Astrocyte (in vitro differentiated cells and primary cell): ENCODE measurements around the gene ZFAND6. TPM values are rescaled to one million over a fixed set of nuclear protein-coding genes. Genes with fewer than 3 reads are reported as not detected.

Experiments
- DNase-seq: peaks from one replicate; pipeline ENCODE4 v3.0.0-alpha.2; 2010; ENCODE audit warnings: low read depth
- FAIRE-seq: peaks from 2 replicates; lab custom pipeline; 2011; peaks lifted over from hg19 to GRCh38; lab: Jason Lieb, UNC
- H2AFZ ChIP-seq: 2 replicates; pipeline ENCODE4 v1.6.0; 2012; ENCODE audit warnings: low read depth, low read length, inconsistent platforms
- H3K27ac ChIP-seq: 2 replicates; pipeline ENCODE4 v1.5.1; 2011; ENCODE audit warnings: low read depth, low read length, inconsistent platforms
- H3K27me3 ChIP-seq: 2 replicates; pipeline ENCODE4 v1.6.0; 2011; ENCODE audit warnings: low read length, inconsistent platforms; ENCODE audit not compliant: insufficient read depth
- H3K36me3 ChIP-seq: 2 replicates; pipeline ENCODE4 v1.5.1; 2011; ENCODE audit warnings: low read length, inconsistent platforms; ENCODE audit not compliant: insufficient read depth
- H3K4me1 ChIP-seq: 2 replicates; pipeline ENCODE4 v1.5.1; 2011; ENCODE audit warnings: low read length, inconsistent platforms; ENCODE audit not compliant: insufficient read depth
- H3K4me2 ChIP-seq: 2 replicates; pipeline ENCODE4 v1.6.0; 2012; ENCODE audit warnings: low read length, inconsistent platforms
- H3K4me3 ChIP-seq: 2 replicates; pipeline ENCODE4 v1.5.1; 2011; ENCODE audit warnings: low read depth, mild to moderate bottlenecking, low read length, inconsistent platforms; ENCODE audit not compliant: insufficient read depth
- H3K79me2 ChIP-seq: 2 replicates; pipeline ENCODE4 v1.6.0; 2012; ENCODE audit warnings: mild to moderate bottlenecking, low read length, inconsistent platforms; ENCODE audit not compliant: insufficient read depth
- H3K9ac ChIP-seq: 2 replicates; pipeline ENCODE4 v1.6.0; 2012; ENCODE audit warnings: mild to moderate bottlenecking, low read length, inconsistent platforms
- H3K9me3 ChIP-seq: 2 replicates; pipeline ENCODE4 v1.5.1; 2012; ENCODE audit warnings: low read depth, mild to moderate bottlenecking, low read length, inconsistent platforms; ENCODE audit not compliant: insufficient read depth
- H4K20me1 ChIP-seq: 2 replicates; pipeline ENCODE4 v1.6.0; 2012; ENCODE audit warnings: low read length, inconsistent platforms; ENCODE audit not compliant: insufficient read depth
- H3K27ac Mint-ChIP-seq: one replicate; pipeline ENCODE4 v1.8.0; 2021; ENCODE audit warnings: mild to moderate bottlenecking, mixed read lengths; ENCODE audit not compliant: unreplicated experiment
- H3K27me3 Mint-ChIP-seq: one replicate; pipeline ENCODE4 v1.8.0; 2021; ENCODE audit warnings: low read depth, mixed read lengths; ENCODE audit not compliant: unreplicated experiment
- H3K36me3 Mint-ChIP-seq: one replicate; pipeline ENCODE4 v1.8.0; 2021; ENCODE audit warnings: low read depth, mixed read lengths; ENCODE audit not compliant: unreplicated experiment
- H3K4me1 Mint-ChIP-seq: one replicate; pipeline ENCODE4 v1.8.0; 2021; ENCODE audit warnings: low read depth, mixed read lengths; ENCODE audit not compliant: unreplicated experiment
- H3K4me3 Mint-ChIP-seq: one replicate; pipeline ENCODE4 v1.8.0; 2021; ENCODE audit warnings: mild to moderate bottlenecking, moderate library complexity, mixed read lengths; ENCODE audit not compliant: unreplicated experiment
- H3K9me3 Mint-ChIP-seq: one replicate; pipeline ENCODE4 v1.8.0; 2021; ENCODE audit warnings: mild to moderate bottlenecking, mixed read lengths; ENCODE audit not compliant: unreplicated experiment
- CTCF ChIP-seq: IDR thresholded peaks from 2 replicates; pipeline ENCODE4 v1.5.1; 2011; ENCODE audit warnings: low read depth, mild to moderate bottlenecking, inconsistent platforms, low read length, moderate library complexity; ENCODE audit not compliant: insufficient read depth
- EZH2 ChIP-seq: IDR thresholded peaks from 2 replicates; pipeline ENCODE4 v1.6.1; 2012; ENCODE audit warnings: mild to moderate bottlenecking, low read length, inconsistent platforms; ENCODE audit not compliant: insufficient read depth
- total RNA-seq: library from RNA; stranded (reverse); gene quantifications from 2 replicates; pipeline ENCODE4 v1.2.1, GENCODE V29; 2021

The ZFAND6 gene
- total RNA-seq, 1 donor from 2014 or later, result 70.0 TPM

- Histone ChIP-seq H3K9ac (no peak overlapping the region), H3K9me3 (no peaks in the 10 kb centered on the region), H4K20me1 (peaks cover 5% of the 10 kb centered on the region), H3K4me1 (peaks cover 13% of the 10 kb centered on the region), H3K27me3 (no peaks in the 10 kb centered on the region), H3K79me2 (no peaks in the 10 kb centered on the region), H3K4me2 (no peak overlapping the region), H3K4me3 (no peak overlapping the region), H2AFZ (no peak overlapping the region), H3K36me3 (no peaks in the 10 kb centered on the region), H3K27ac (no peak overlapping the region)
- no peaks in the 10 kb centered on the region for H3K27me3 Mint-ChIP-seq
- TF ChIP-seq CTCF (no peak), EZH2 (no peak)
- FAIRE-seq (no peak), DNase-seq (no peak)
- H3K4me3 Mint-ChIP-seq, result no peak overlapping the region
- peaks cover 2% of the 10 kb centered on the region for H3K4me1 Mint-ChIP-seq
- peaks cover 27% of the 10 kb centered on the region for H3K36me3 Mint-ChIP-seq
- no peak overlapping the region for H3K27ac Mint-ChIP-seq
- peaks cover 3% of the 10 kb centered on the region for H3K9me3 Mint-ChIP-seq
Observed at GRCh38 chr15:80172401-80172800, 112.9 kb downstream of the ZFAND6 start.

GRCh38 chr15:80173022-80173759, 113.7 kb downstream of the ZFAND6 start:
- Histone ChIP-seq H3K36me3 (peaks cover 3% of the 10 kb centered on the region), H4K20me1 (peaks cover 5% of the 10 kb centered on the region), H3K27ac (no peak overlapping the region), H3K9ac (no peak overlapping the region), H3K4me2 (no peak overlapping the region), H2AFZ (no peak overlapping the region), H3K79me2 (no peaks in the 10 kb centered on the region), H3K9me3 (no peaks in the 10 kb centered on the region), H3K27me3 (no peaks in the 10 kb centered on the region), H3K4me1 (peaks cover 13% of the 10 kb centered on the region), H3K4me3 (no peak overlapping the region)
- no peak for DNase-seq
- peaks cover 3% of the 10 kb centered on the region for H3K9me3 Mint-ChIP-seq
- no peak overlapping the region for H3K27ac Mint-ChIP-seq
- H3K27me3 Mint-ChIP-seq, result no peaks in the 10 kb centered on the region
- H3K4me3 Mint-ChIP-seq, result no peak overlapping the region
- peaks cover 30% of the 10 kb centered on the region for H3K36me3 Mint-ChIP-seq
- TF ChIP-seq EZH2 (no peak), CTCF (peak; percentile 56)
- H3K4me1 Mint-ChIP-seq, result peaks cover 2% of the 10 kb centered on the region
- peak; percentile 34 for FAIRE-seq
